HCT116 (cell line): ENCODE results near the gene PTX4. TPM values are rescaled to one million over a fixed set of nuclear protein-coding genes. Genes with fewer than 3 reads are reported as not detected.
A peak's percentile ranks its signal among the peaks of the same experiment; 100 is the strongest.

ENCODE experiments used
- ATAC-seq: fragments of 200-7000 bp; cut with Tn5 transposase; 2 replicates; pipeline ENCODE4 v1.9.1; 2020; ENCODE audit warnings: mild to moderate bottlenecking, moderate library complexity
- BruUV-seq: library from RNA; stranded (reverse); fragments of 400-500 nt; replicated peaks from 2 replicates; lab custom pipeline; 2021; lab: Mats Ljungman, UMichigan
- CTCF ChIA-PET: fragments of 300-600 bp; sonication (Branson Sonifier 250); formaldehyde crosslinking; loops from one replicate; lab custom pipeline; 2021; ENCODE audit warnings: antibody characterized with exemption; lab: Charles Lee
- POLR2A ChIA-PET: fragments of 300-600, 350-600 bp; sonication (Branson Sonifier 250); formaldehyde crosslinking; loops from one replicate; lab custom pipeline; 2021; ENCODE audit warnings: antibody characterized with exemption; lab: Charles Lee
- RAD21 ChIA-PET, 2 experiments: fragments of 300-600 bp; sonication (Branson Sonifier 250); formaldehyde crosslinking; loops; one replicate each; lab custom pipeline; 2023; ENCODE audit warnings: low total read pairs in 2 of 2; ENCODE audit not compliant: uncharacterized antibody in 2 of 2, unreplicated experiment in 2 of 2, low non-redundant PET in 1 of 2; lab: Charles Lee
- DNase-seq: peaks from one replicate; pipeline ENCODE4 v3.0.0-alpha.2; 2010; ENCODE audit warnings: low read depth, low spot score
- H2AFZ ChIP-seq: fragments of 200-600 bp; shearing (Covaris generic), sonication (generic); 2 replicates; pipeline ENCODE4 v1.6.1; 2017; ENCODE audit warnings: low read depth, mixed run types, mixed read lengths, antibody characterized with exemption, low read length; ENCODE audit not compliant: poor library complexity, severe bottlenecking
- H3K27ac ChIP-seq: 2 replicates; pipeline ENCODE4 v1.5.1; 2012; ENCODE audit warnings: low read depth, low read length
- H3K27me3 ChIP-seq: fragments of 200-600 bp; sonication (generic); 2 replicates; pipeline ENCODE4 v1.6.1; 2016; ENCODE audit warnings: mixed run types, low read length, mixed read lengths; ENCODE audit not compliant: insufficient read depth
- H3K36me3 ChIP-seq, 2 experiments: fragments of 200-500 bp in 1 of 2; fragments of 200-600 bp in 1 of 2; sonication (Bioruptor generic) in 1 of 2; sonication (generic) in 1 of 2; 2 replicates each; pipeline versions ENCODE4 v1.5.1 to v1.6.1; 2014 to 2016; ENCODE audit warnings: low read length in 2 of 2, inconsistent platforms in 1 of 2, mixed read lengths in 1 of 2, mixed run types in 1 of 2; ENCODE audit not compliant: insufficient read depth in 2 of 2, control insufficient read depth in 1 of 2
- H3K4me1 ChIP-seq, 2 experiments: fragments of 200-600 bp in 1 of 2; sonication (generic) in 1 of 2; 2 replicates each; pipeline versions ENCODE4 v1.5.1 to v1.6.1; 2012 to 2017; ENCODE audit warnings: low read length in 2 of 2, inconsistent platforms in 1 of 2, mild to moderate bottlenecking in 1 of 2, mixed read lengths in 1 of 2, mixed run types in 1 of 2, moderate library complexity in 1 of 2; ENCODE audit not compliant: insufficient read depth in 2 of 2, control insufficient read depth in 1 of 2
- H3K4me2 ChIP-seq: fragments of 200-600 bp; sonication (generic); 2 replicates; pipeline ENCODE4 v1.6.1; 2017; ENCODE audit warnings: mixed run types, low read length, mixed read lengths
- H3K4me3 ChIP-seq, 2 experiments: fragments of 200-600 bp in 1 of 2; sonication (generic) in 1 of 2; replicated peaks in 1 of 2; 2 replicates each; pipeline ENCODE4 v1.5.1; 2011 to 2016; ENCODE audit warnings: low read length in 2 of 2, control low read depth in 1 of 2, low read depth in 1 of 2, mild to moderate bottlenecking in 1 of 2, mixed read lengths in 1 of 2, mixed run types in 1 of 2
- H3K79me2 ChIP-seq: fragments of 200-600 bp; sonication (generic); 2 replicates; pipeline ENCODE4 v1.6.1; 2017; ENCODE audit warnings: mild to moderate bottlenecking, mixed run types, low read length, moderate library complexity, mixed read lengths; ENCODE audit not compliant: insufficient read depth
- H3K9ac ChIP-seq: fragments of 200-600 bp; sonication (generic); 2 replicates; pipeline ENCODE4 v1.6.1; 2016; ENCODE audit warnings: low read length, mixed read lengths
- H3K9me2 ChIP-seq: fragments of 200-600 bp; sonication (generic), shearing (Covaris generic); 2 replicates; pipeline ENCODE4 v1.6.1; 2017; ENCODE audit warnings: mixed run types, mild to moderate bottlenecking, moderate library complexity; ENCODE audit not compliant: insufficient read depth
- H3K9me3 ChIP-seq, 2 experiments: fragments of 200-500 bp in 1 of 2; fragments of 200-600 bp in 1 of 2; sonication (Bioruptor generic) in 1 of 2; sonication (generic) in 1 of 2; 2 replicates each; pipeline ENCODE4 v1.6.1; 2014 to 2017; ENCODE audit warnings: low read length in 2 of 2, mixed read lengths in 2 of 2, inconsistent platforms in 1 of 2, low read depth in 1 of 2, mild to moderate bottlenecking in 1 of 2, mixed run types in 1 of 2, moderate library complexity in 1 of 2; ENCODE audit not compliant: control insufficient read depth in 1 of 2, insufficient read depth in 1 of 2
- H4K20me1 ChIP-seq: fragments of 200-600 bp; sonication (generic), shearing (Covaris generic); 2 replicates; pipeline ENCODE4 v1.6.1; 2017; ENCODE audit warnings: mixed run types, mild to moderate bottlenecking, moderate library complexity; ENCODE audit not compliant: insufficient read depth
- CTCF ChIP-seq, 3 experiments: fragments of 200-600 bp in 1 of 3; sonication (generic) in 1 of 3; IDR thresholded peaks in 2 of 3; conservative IDR thresholded peaks in 1 of 3; 2 replicates each; pipeline ENCODE4 v1.5.1; 2012 to 2017; ENCODE audit warnings: low read depth in 2 of 3, low read length in 2 of 3, antibody characterized with exemption in 1 of 3, borderline replicate concordance in 1 of 3, control low read depth in 1 of 3, mild to moderate bottlenecking in 1 of 3, mixed read lengths in 1 of 3, mixed run types in 1 of 3, moderate library complexity in 1 of 3; ENCODE audit not compliant: insufficient read depth in 1 of 3
- ELF1 ChIP-seq: IDR thresholded peaks from 2 replicates; pipeline ENCODE4 v1.6.1; 2012; ENCODE audit warnings: low read depth, borderline replicate concordance
- JUND ChIP-seq: IDR thresholded peaks from 2 replicates; pipeline ENCODE4 v1.6.1; 2012
- MAX ChIP-seq: IDR thresholded peaks from 2 replicates; pipeline ENCODE4 v1.6.1; 2012
- POLR2A ChIP-seq: IDR thresholded peaks from 2 replicates; pipeline ENCODE4 v1.7.0; 2011; ENCODE audit warnings: borderline replicate concordance; ENCODE audit not compliant: insufficient read depth, insufficient read length; ENCODE audit errors: extremely low read depth
- SP1 ChIP-seq: IDR thresholded peaks from 2 replicates; pipeline ENCODE4 v1.6.1; 2012; ENCODE audit warnings: low read depth
- TCF7L2 ChIP-seq: IDR thresholded peaks from 2 replicates; pipeline ENCODE4 v1.7.0; 2011; ENCODE audit warnings: borderline replicate concordance, inconsistent platforms; ENCODE audit not compliant: insufficient read depth, insufficient read length; ENCODE audit errors: extremely low read depth
- ZFX ChIP-seq: fragments of 450-650 bp; IDR thresholded peaks from 2 replicates; pipeline ENCODE4 v1.6.1; 2017
- intact Hi-C: fragments of 100-400 bp; cut with micrococcal nuclease; formaldehyde crosslinking; loops from 2 replicates; pipeline ENCODE4 v1.10.0; 2022
- total RNA-seq: library from RNA; stranded (reverse); gene quantifications from one replicate; pipeline ENCODE4 v1.2.1, GENCODE V29; 2021; ENCODE audit not compliant: unreplicated experiment

Gene PTX4
- total RNA-seq, 1 experiment from 2014 or later: not detected

GRCh38 chr16:1474082-1474795, 14.5 kb downstream of the PTX4 start (continued):
- no peak for TF ChIP-seq POLR2A
- TF ChIP-seq CTCF (IDR thresholded peaks at IDR 0.05 in 2 of 3, conservative IDR thresholded peaks at IDR 0.05 in 1 of 3; ENCODE audit: borderline replicate concordance in 1 of 3, insufficient read depth in 1 of 3, low read depth in 2 of 3, low read length in 2 of 3): no peak

- no peaks in the 10 kb centered on the region for H3K9me3 ChIP-seq
- H3K79me2 ChIP-seq: peaks cover 43% of the 10 kb centered on the region
- no peaks in the 10 kb centered on the region for H4K20me1 ChIP-seq
- H3K4me1 ChIP-seq: peaks cover 17 to 36% of the 10 kb centered on the region in 2 experiments; a peak in 3 of 4 replicates
- ChIA-PET RAD21 (no interaction called here), POLR2A (no interaction called here), CTCF (no interaction called here)
- intact Hi-C loops: no loop called here
- H3K36me3 ChIP-seq: no peaks in the 10 kb centered on the region
- DNase-seq (no peak), ATAC-seq (no peak)
- TF ChIP-seq TCF7L2 (no peak), JUND (no peak), SP1 (no peak), CTCF (IDR thresholded peaks at IDR 0.05 in 2 of 3, conservative IDR thresholded peaks at IDR 0.05 in 1 of 3; ENCODE audit: borderline replicate concordance in 1 of 3, insufficient read depth in 1 of 3, low read depth in 2 of 3, low read length in 2 of 3) (no peak), ZFX (no peak), ELF1 (no peak), MAX (no peak)
- H3K9ac ChIP-seq: no peak overlapping the region
- H3K27me3 ChIP-seq: no peaks in the 10 kb centered on the region
- no peak overlapping the region for H3K4me3 ChIP-seq
- H3K4me2 ChIP-seq: no peak overlapping the region
- no peaks in the 10 kb centered on the region for H3K9me2 ChIP-seq
- no peak overlapping the region for H3K27ac ChIP-seq
- TSS peak; percentile 35 for BruUV-seq
- no peak overlapping the region for H2AFZ ChIP-seq
These were observed 15.8 kb downstream of the PTX4 start for GRCh38 chr16:1472974-1473373.
